Caco-2 (cell line): ENCODE measurements around the gene HDDC2. TPM values are rescaled to one million over a fixed set of nuclear protein-coding genes. Genes with fewer than 3 reads are reported as not detected.

ENCODE experiments used
- BruUV-seq: library from RNA; stranded (reverse); fragments of 400-500 nt; replicated peaks from 2 replicates; lab custom pipeline; 2021; lab: Mats Ljungman, UMichigan
- CTCF ChIA-PET: fragments of 300-600 bp; sonication (Branson Sonifier 250); formaldehyde crosslinking; loops from one replicate; lab custom pipeline; 2022; ENCODE audit warnings: antibody characterized with exemption; lab: Charles Lee
- POLR2A ChIA-PET: fragments of 300-600 bp; sonication (Branson Sonifier 250); formaldehyde crosslinking; loops from one replicate; lab custom pipeline; 2022; ENCODE audit warnings: antibody characterized with exemption; lab: Charles Lee
- DNase-seq, 2 experiments: peaks; one replicate each; pipeline versions ENCODE4 v3.0.0 to v3.0.0-alpha.2; 2020 to 2022
- H3K27me3 ChIP-seq: replicated peaks from 2 replicates; pipeline ENCODE4 v1.6.0; 2011; ENCODE audit warnings: low read length; ENCODE audit not compliant: control insufficient read depth, insufficient read depth
- H3K36me3 ChIP-seq: 2 replicates; pipeline ENCODE4 v1.5.1; 2011; ENCODE audit warnings: low read length; ENCODE audit not compliant: control insufficient read depth, insufficient read depth
- H3K4me1 ChIP-seq: fragments of 250-450 bp; sonication (Bioruptor Pico); 2 replicates; pipeline ENCODE4 v1.5.1; 2020; ENCODE audit warnings: mild to moderate bottlenecking
- H3K4me3 ChIP-seq: 2 replicates; pipeline ENCODE4 v1.5.1; 2011; ENCODE audit warnings: low read depth, mild to moderate bottlenecking, control low read depth, low read length
- H3K9me3 ChIP-seq: fragments of 250-450 bp; sonication (Bioruptor Pico); 2 replicates; pipeline ENCODE4 v1.5.1; 2020; ENCODE audit warnings: mild to moderate bottlenecking, moderate library complexity
- H3K27ac Mint-ChIP-seq: one replicate; pipeline ENCODE4 v1.8.0; 2022; ENCODE audit warnings: mixed read lengths; ENCODE audit not compliant: unreplicated experiment
- H3K27me3 Mint-ChIP-seq: one replicate; pipeline ENCODE4 v1.8.0; 2022; ENCODE audit warnings: mixed read lengths; ENCODE audit not compliant: insufficient read depth, unreplicated experiment
- H3K36me3 Mint-ChIP-seq: one replicate; pipeline ENCODE4 v1.8.0; 2022; ENCODE audit warnings: mild to moderate bottlenecking, mixed read lengths; ENCODE audit not compliant: insufficient read depth, unreplicated experiment
- H3K4me1 Mint-ChIP-seq: one replicate; pipeline ENCODE4 v1.8.0; 2022; ENCODE audit warnings: low read depth, mixed read lengths; ENCODE audit not compliant: unreplicated experiment
- H3K4me3 Mint-ChIP-seq: one replicate; pipeline ENCODE4 v1.8.0; 2022; ENCODE audit warnings: mild to moderate bottlenecking, moderate library complexity, mixed read lengths; ENCODE audit not compliant: unreplicated experiment
- H3K9me3 Mint-ChIP-seq: one replicate; pipeline ENCODE4 v1.8.0; 2022; ENCODE audit warnings: mixed read lengths; ENCODE audit not compliant: unreplicated experiment
- CTCF ChIP-seq, 2 experiments: fragments of 200-600 bp in 1 of 2; IDR thresholded peaks; 1 replicate in 1 of 2; 2 replicates in 1 of 2; pipeline versions ENCODE4 v1.5.1 to v1.8.0; 2011 to 2022; ENCODE audit warnings: antibody characterized with exemption in 1 of 2, control low read depth in 1 of 2, inconsistent platforms in 1 of 2, low read depth in 1 of 2, low read length in 1 of 2, mild to moderate bottlenecking in 1 of 2, moderate library complexity in 1 of 2; ENCODE audit not compliant: insufficient read depth in 1 of 2, severe bottlenecking in 1 of 2, unreplicated experiment in 1 of 2
- intact Hi-C: fragments of 100-400 bp; cut with micrococcal nuclease; formaldehyde crosslinking; loops from one replicate; pipeline ENCODE4 v1.10.0; 2022; ENCODE audit not compliant: unreplicated experiment
- total RNA-seq: library from RNA; stranded (reverse); gene quantifications from 2 replicates; pipeline ENCODE4 v1.2.3, GENCODE V29; 2022

HDDC2 gene
- total RNA-seq, 1 experiment from 2014 or later: 66.5 TPM

GRCh38 chr6:125259354-125259736 lies 42.4 kb downstream of the HDDC2 start:
- no TSS peak for BruUV-seq
- Mint-ChIP-seq H3K36me3 (no peaks in the 10 kb centered on the region), H3K4me3 (no peak overlapping the region), H3K9me3 (no peaks in the 10 kb centered on the region), H3K4me1 (no peaks in the 10 kb centered on the region), H3K27me3 (no peaks in the 10 kb centered on the region), H3K27ac (no peak overlapping the region)
- Histone ChIP-seq H3K36me3 (no peaks in the 10 kb centered on the region), H3K4me3 (no peak overlapping the region), H3K9me3 (no peaks in the 10 kb centered on the region), H3K4me1 (no peaks in the 10 kb centered on the region), H3K27me3 (no peaks in the 10 kb centered on the region)
- POLR2A ChIA-PET: no interaction called here
- no peak for TF ChIP-seq CTCF (IDR thresholded peaks at IDR 0.05; ENCODE audit: insufficient read depth in 1 of 2, low read depth in 1 of 2, low read length in 1 of 2, severe bottlenecking in 1 of 2, unreplicated experiment in 1 of 2)
- no peak for DNase-seq
- intact Hi-C loops: loop anchor here (5.0 kb wide), 1 partner anchor 67 kb away; no protein-coding TSS in a partner anchor
- CTCF ChIA-PET: no interaction called here

- Histone ChIP-seq H3K4me1 (no peaks in the 10 kb centered on the region), H3K4me3 (no peak overlapping the region), H3K9me3 (no peaks in the 10 kb centered on the region), H3K27me3 (no peaks in the 10 kb centered on the region), H3K36me3 (no peaks in the 10 kb centered on the region)
- Mint-ChIP-seq H3K27ac (no peak overlapping the region), H3K27me3 (no peaks in the 10 kb centered on the region), H3K36me3 (no peaks in the 10 kb centered on the region), H3K4me3 (no peak overlapping the region), H3K9me3 (no peaks in the 10 kb centered on the region), H3K4me1 (no peaks in the 10 kb centered on the region)
- BruUV-seq: no TSS peak
- no peak for DNase-seq
- ChIA-PET POLR2A (no interaction called here), CTCF (no interaction called here)
- no peak for TF ChIP-seq CTCF (IDR thresholded peaks at IDR 0.05; ENCODE audit: insufficient read depth in 1 of 2, low read depth in 1 of 2, low read length in 1 of 2, severe bottlenecking in 1 of 2, unreplicated experiment in 1 of 2)
- intact Hi-C loops: loop anchor here (5.0 kb wide), 1 partner anchor 67 kb away; no protein-coding TSS in a partner anchor
These were observed 43.0 kb downstream of the HDDC2 start for GRCh38 chr6:125258651-125259353.

- Mint-ChIP-seq H3K27me3 (no peaks in the 10 kb centered on the region), H3K9me3 (no peaks in the 10 kb centered on the region), H3K36me3 (no peaks in the 10 kb centered on the region), H3K4me1 (no peaks in the 10 kb centered on the region), H3K27ac (no peak overlapping the region), H3K4me3 (no peak overlapping the region)
- ChIA-PET CTCF (no interaction called here), POLR2A (no interaction called here)
- H3K4me1 ChIP-seq: no peaks in the 10 kb centered on the region
- intact Hi-C loops: loop anchor here (5.0 kb wide), 1 partner anchor 65 kb away; no protein-coding TSS in a partner anchor
- DNase-seq: no peak
- no peaks in the 10 kb centered on the region for H3K9me3 ChIP-seq
- no peak for TF ChIP-seq CTCF (IDR thresholded peaks at IDR 0.05; ENCODE audit: insufficient read depth in 1 of 2, low read depth in 1 of 2, low read length in 1 of 2, severe bottlenecking in 1 of 2, unreplicated experiment in 1 of 2)
- no TSS peak for BruUV-seq
- no peaks in the 10 kb centered on the region for H3K27me3 ChIP-seq
- H3K36me3 ChIP-seq: no peaks in the 10 kb centered on the region
- H3K4me3 ChIP-seq: no peak overlapping the region
These were observed 44.4 kb downstream of the HDDC2 start for GRCh38 chr6:125257351-125257750.
